22Rv1 (cell line): ENCODE measurements around the gene PDE1A.

Experiments used
- ZFX ChIP-seq: fragments of 450-650 bp; IDR thresholded peaks from 2 replicates; pipeline ENCODE4 v1.6.1; 2017; ENCODE audit warnings: antibody characterized with exemption, borderline replicate concordance
- TF ChIP-seq, protein P1 (sequence below): fragments of 450-650 bp; IDR thresholded peaks from 2 replicates; pipeline ENCODE4 v1.5.1; 2017; ENCODE audit warnings: mild to moderate bottlenecking

DNA sequence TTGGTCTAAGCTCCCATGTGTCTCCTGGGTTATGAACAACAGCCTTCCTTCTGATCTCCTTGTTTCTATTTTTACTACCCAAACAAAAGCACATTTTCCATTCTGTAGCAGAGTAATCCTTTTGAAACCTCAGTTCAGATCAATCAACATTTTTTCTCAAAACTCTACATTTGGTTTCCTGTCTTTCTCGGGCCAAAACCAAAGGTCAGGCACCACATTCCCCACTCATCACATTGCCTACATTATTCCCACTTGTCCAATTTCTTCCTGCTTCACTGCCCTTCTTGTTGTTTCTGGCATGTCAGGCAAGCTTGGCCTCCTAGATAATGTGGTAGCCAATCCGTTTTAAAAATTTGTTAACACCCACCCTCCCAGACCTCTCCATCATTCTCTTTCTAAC, 244.4 kb downstream of the PDE1A start:
- TF ChIP-seq, protein P1, sequence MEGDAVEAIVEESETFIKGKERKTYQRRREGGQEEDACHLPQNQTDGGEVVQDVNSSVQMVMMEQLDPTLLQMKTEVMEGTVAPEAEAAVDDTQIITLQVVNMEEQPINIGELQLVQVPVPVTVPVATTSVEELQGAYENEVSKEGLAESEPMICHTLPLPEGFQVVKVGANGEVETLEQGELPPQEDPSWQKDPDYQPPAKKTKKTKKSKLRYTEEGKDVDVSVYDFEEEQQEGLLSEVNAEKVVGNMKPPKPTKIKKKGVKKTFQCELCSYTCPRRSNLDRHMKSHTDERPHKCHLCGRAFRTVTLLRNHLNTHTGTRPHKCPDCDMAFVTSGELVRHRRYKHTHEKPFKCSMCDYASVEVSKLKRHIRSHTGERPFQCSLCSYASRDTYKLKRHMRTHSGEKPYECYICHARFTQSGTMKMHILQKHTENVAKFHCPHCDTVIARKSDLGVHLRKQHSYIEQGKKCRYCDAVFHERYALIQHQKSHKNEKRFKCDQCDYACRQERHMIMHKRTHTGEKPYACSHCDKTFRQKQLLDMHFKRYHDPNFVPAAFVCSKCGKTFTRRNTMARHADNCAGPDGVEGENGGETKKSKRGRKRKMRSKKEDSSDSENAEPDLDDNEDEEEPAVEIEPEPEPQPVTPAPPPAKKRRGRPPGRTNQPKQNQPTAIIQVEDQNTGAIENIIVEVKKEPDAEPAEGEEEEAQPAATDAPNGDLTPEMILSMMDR: no peak
- TF ChIP-seq ZFX: no peak
